K562 (cell line): ENCODE measurements around the gene AGPAT3. TPM values are rescaled to one million over a fixed set of nuclear protein-coding genes. Genes with fewer than 3 reads are reported as not detected.

Source experiments
- NR1H2 ChIP-seq: sonication (generic); formaldehyde crosslinking; IDR thresholded peaks from 2 replicates; pipeline ENCODE4 v1.4.0; 2020; ENCODE audit warnings: mild to moderate bottlenecking, missing genetic modification reagents
- TRIM24 ChIP-seq, 2 experiments: fragments of 450-650 bp; IDR thresholded peaks; 2 replicates each; pipeline ENCODE4 v1.6.1; 2016
- ZNF146 ChIP-seq: IDR thresholded peaks from one replicate; pipeline ENCODE4 v1.6.1; 2018; ENCODE audit warnings: missing compliant biosample characterization; ENCODE audit not compliant: unreplicated experiment
- polyA plus RNA-seq, 8 experiments: library from polyadenylated mRNA; depleted of rRNA in 4 of 8; stranded (reverse) in 5 of 8; unstranded in 3 of 8; fragments of >200 nt; fragmentation: Nextera tagmentation in 2 of 8; fragmentation: Illumina TruSeq in 1 of 8; extraction: Ambion mirVana in 2 of 8; extraction: Trizol in 1 of 8; gene quantifications; 2 replicates each; pipeline versions ENCODE4 v1.2.1 to v1.2.3, GENCODE V29; 2011 to 2014; ENCODE audit warnings: inconsistent platforms in 1 of 8, missing spikeins in 1 of 8
- total RNA-seq, 7 experiments: library from RNA; depleted of rRNA in 6 of 7; stranded (reverse); fragments of >200 nt in 6 of 7; fragmentation: Illumina TruSeq in 2 of 7; extraction: Trizol in 2 of 7; gene quantifications; 2 replicates each; pipeline versions ENCODE4 v1.2.1 to v1.2.3, GENCODE V29; 2011 to 2021; ENCODE audit warnings: low replicate concordance in 1 of 7
- TF ChIP-seq, protein P1 (sequence below): sonication (generic); formaldehyde crosslinking; IDR thresholded peaks from 2 replicates; pipeline ENCODE4 v1.8.0; 2022; ENCODE audit warnings: mild to moderate bottlenecking, missing genetic modification reagents
- TF ChIP-seq, protein P2 (sequence below): fragments of 250-450 bp; sonication (Bioruptor Pico); IDR thresholded peaks from 2 replicates; pipeline ENCODE4 v1.4.0; 2020; ENCODE audit warnings: mild to moderate bottlenecking, moderate library complexity
- TF ChIP-seq, protein P3 (sequence below): fragments of 450-650 bp; conservative IDR thresholded peaks from 2 replicates; pipeline ENCODE4 v1.6.1; 2016; ENCODE audit warnings: missing genetic modification characterization, low read depth, mild to moderate bottlenecking, missing compliant biosample characterization, moderate library complexity

The AGPAT3 gene
- total and polyA plus RNA-seq, 9 of the 15 experiments (the other 6 are each of a cell fraction or from before 2014, with no cell fraction given): 1.5 to 88.4 (median 35.7) TPM

DNA sequence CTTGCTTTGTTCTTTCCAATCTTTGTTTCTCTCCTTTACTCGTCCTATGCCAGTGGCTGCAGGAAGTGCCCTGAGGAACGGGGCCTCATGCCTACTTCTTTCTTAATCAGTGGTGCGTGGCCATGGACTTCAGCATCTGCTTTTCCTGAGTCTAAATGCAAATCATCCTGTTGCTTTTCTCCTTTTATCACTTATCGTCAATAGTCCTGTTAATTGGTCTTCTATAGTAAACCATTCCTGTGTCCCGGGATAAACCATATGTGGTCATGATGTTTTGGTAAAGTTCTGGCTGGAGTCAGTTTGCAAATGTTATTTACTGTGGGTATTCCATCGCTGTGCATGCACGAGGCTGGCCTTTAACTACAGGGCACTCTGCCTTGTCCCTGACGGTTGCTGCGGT is 47.5 kb downstream of the AGPAT3 start (continued):
- TF ChIP-seq, protein P1, sequence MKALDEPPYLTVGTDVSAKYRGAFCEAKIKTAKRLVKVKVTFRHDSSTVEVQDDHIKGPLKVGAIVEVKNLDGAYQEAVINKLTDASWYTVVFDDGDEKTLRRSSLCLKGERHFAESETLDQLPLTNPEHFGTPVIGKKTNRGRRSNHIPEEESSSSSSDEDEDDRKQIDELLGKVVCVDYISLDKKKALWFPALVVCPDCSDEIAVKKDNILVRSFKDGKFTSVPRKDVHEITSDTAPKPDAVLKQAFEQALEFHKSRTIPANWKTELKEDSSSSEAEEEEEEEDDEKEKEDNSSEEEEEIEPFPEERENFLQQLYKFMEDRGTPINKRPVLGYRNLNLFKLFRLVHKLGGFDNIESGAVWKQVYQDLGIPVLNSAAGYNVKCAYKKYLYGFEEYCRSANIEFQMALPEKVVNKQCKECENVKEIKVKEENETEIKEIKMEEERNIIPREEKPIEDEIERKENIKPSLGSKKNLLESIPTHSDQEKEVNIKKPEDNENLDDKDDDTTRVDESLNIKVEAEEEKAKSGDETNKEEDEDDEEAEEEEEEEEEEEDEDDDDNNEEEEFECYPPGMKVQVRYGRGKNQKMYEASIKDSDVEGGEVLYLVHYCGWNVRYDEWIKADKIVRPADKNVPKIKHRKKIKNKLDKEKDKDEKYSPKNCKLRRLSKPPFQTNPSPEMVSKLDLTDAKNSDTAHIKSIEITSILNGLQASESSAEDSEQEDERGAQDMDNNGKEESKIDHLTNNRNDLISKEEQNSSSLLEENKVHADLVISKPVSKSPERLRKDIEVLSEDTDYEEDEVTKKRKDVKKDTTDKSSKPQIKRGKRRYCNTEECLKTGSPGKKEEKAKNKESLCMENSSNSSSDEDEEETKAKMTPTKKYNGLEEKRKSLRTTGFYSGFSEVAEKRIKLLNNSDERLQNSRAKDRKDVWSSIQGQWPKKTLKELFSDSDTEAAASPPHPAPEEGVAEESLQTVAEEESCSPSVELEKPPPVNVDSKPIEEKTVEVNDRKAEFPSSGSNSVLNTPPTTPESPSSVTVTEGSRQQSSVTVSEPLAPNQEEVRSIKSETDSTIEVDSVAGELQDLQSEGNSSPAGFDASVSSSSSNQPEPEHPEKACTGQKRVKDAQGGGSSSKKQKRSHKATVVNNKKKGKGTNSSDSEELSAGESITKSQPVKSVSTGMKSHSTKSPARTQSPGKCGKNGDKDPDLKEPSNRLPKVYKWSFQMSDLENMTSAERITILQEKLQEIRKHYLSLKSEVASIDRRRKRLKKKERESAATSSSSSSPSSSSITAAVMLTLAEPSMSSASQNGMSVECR (CRISPR knock-in tag): no peak
- TF ChIP-seq NR1H2 (CRISPR knock-in tag) (no peak), ZNF146 (CRISPR knock-in tag) (no peak), TRIM24 (IDR thresholded peaks at IDR 0.05) (no peak)
- TF ChIP-seq, protein P2, sequence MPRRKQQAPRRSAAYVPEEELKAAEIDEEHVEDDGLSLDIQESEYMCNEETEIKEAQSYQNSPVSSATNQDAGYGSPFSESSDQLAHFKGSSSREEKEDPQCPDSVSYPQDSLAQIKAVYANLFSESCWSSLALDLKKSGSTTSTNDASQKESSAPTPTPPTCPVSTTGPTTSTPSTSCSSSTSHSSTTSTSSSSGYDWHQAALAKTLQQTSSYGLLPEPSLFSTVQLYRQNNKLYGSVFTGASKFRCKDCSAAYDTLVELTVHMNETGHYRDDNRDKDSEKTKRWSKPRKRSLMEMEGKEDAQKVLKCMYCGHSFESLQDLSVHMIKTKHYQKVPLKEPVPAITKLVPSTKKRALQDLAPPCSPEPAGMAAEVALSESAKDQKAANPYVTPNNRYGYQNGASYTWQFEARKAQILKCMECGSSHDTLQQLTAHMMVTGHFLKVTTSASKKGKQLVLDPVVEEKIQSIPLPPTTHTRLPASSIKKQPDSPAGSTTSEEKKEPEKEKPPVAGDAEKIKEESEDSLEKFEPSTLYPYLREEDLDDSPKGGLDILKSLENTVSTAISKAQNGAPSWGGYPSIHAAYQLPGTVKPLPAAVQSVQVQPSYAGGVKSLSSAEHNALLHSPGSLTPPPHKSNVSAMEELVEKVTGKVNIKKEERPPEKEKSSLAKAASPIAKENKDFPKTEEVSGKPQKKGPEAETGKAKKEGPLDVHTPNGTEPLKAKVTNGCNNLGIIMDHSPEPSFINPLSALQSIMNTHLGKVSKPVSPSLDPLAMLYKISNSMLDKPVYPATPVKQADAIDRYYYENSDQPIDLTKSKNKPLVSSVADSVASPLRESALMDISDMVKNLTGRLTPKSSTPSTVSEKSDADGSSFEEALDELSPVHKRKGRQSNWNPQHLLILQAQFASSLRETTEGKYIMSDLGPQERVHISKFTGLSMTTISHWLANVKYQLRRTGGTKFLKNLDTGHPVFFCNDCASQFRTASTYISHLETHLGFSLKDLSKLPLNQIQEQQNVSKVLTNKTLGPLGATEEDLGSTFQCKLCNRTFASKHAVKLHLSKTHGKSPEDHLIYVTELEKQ (CRISPR knock-in tag): no peak
- TF ChIP-seq, protein P3, sequence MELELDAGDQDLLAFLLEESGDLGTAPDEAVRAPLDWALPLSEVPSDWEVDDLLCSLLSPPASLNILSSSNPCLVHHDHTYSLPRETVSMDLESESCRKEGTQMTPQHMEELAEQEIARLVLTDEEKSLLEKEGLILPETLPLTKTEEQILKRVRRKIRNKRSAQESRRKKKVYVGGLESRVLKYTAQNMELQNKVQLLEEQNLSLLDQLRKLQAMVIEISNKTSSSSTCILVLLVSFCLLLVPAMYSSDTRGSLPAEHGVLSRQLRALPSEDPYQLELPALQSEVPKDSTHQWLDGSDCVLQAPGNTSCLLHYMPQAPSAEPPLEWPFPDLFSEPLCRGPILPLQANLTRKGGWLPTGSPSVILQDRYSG (tag): no peak
